NCI-H446 treated with DMSO at 0.1 percent for 48 hours (cell line): ENCODE measurements around the gene NIN.

ENCODE experiments used
- DNase-seq: peaks from one replicate; lab custom pipeline; 2025; lab: John Stamatoyannopoulos, UW

The NIN gene

DNA sequence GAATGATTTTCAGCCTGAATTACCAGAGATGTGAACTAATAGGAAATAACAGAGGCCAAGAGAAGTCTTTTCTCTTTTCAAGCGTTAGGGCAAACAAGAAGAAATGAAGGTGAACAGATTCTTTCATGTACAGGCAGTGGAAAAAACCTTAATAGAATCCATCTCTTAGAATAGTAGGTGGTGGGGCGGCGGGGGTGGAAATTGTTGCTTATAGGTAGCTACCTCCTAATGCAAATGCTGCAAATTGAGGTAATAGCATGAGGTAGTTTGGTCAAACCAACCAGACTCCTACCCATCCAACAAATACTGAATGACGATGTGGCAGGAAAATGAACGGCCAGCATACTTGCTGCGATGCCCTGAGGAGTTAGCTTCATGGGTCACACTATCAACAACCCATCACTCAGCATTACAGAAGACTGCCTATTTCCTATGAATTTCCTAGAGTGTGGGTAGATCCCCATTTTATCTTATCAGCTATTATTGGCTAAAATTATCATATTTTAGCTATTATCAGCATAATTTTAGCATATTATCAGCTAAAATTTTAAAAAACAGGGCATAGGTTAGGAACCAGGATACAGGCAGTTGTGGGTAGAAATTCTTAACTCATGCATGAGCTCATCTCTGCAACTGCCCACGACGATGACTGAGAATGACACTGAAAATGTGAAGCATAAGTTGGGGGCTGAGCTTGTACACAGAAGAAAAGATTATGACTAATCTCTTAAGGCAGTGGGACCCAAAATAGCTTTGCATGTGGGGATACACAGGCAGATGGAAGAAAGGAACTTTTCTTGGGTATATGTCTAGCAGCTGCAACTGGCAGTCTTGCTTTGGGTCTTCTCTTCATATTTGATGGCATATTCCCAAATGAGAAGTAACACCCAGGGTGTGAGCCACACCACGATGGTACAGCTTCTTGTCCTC is 68.7 kb downstream of the NIN start:
- no peak for DNase-seq

GRCh38 chr14:50759800-50760543 is 71.0 kb downstream of the NIN start:
- no peak for DNase-seq

DNA sequence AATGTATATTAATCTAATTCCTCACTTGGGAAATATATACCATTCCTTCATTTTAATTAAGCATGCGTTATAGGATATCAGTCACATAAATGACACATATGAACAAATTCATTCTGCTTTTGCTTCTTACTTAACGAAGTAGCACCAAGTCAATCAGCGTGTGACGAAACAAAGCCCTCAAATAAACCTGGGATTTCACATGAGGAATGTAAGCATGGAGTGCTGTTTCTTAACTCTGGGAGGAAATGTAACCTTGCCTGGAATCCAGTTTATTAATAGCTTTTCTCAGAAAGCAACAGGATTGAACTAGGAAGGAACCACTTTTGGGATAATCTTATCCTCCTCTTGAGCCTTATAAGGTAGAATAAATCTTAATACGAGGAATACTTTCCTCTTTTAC is 72.0 kb downstream of the NIN start:
- no peak for DNase-seq

DNA sequence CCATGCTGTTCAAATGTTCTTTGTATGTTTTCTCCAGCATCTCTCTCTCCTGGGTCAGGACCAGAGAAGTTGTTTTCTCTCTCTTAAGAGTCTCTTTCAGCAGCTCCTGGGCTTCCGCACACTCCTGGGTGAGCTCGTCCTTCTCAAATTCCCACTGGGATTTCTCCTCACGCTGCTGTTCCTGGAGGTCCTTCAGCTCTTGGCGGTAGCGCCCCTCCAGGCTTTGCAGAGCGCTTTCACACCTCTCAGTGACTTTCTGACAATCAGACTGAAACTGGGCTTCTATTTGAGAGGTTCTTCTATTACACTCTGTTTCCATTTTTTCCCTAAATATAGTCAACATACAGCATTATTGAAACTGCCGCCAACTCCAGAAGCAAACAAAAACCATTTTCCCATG is 72.7 kb downstream of the NIN start:
- DNase-seq, result no peak

GRCh38 chr14:50757702-50758101 is 73.3 kb downstream of the NIN start:
- no peak for DNase-seq

DNA sequence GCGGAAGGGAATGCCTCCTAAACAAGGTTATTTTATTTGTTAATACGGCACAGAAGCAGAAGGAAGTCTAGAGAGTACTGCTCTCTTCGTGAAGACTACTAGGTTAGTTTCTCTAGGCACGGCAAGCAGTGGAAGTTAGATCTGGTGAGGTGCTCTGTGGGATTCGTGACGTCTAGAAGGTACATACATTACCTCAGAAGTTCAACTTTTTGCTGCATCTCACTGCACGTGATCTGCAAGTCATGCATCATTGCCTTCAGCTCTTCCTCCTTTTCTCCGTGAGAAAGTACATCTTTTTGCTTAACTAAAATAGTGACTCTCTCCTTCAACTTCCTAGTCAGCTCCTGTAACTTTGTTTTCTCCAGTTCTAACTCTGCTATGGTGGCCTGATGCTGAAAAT is 74.7 kb downstream of the NIN start:
- DNase-seq, result no peak

DNA sequence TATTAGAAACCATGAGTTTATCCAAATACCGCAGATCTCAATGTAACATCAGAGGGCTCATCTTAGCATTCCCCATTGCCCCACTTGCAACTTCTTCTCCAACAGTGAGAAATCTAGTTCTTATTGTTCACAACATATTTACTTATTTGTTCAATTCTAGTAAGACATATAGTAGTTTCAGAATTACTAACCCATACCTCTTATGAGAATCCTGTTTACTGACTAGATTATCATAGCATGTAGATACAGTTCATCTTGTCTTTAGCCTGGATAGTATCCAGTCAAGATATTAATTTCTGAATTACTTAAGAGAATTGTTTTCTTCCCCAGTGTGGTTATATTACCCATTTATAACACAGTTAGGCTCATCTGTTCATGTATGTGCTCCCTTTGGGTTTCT is 80.6 kb downstream of the NIN start:
- no peak for DNase-seq

DNA sequence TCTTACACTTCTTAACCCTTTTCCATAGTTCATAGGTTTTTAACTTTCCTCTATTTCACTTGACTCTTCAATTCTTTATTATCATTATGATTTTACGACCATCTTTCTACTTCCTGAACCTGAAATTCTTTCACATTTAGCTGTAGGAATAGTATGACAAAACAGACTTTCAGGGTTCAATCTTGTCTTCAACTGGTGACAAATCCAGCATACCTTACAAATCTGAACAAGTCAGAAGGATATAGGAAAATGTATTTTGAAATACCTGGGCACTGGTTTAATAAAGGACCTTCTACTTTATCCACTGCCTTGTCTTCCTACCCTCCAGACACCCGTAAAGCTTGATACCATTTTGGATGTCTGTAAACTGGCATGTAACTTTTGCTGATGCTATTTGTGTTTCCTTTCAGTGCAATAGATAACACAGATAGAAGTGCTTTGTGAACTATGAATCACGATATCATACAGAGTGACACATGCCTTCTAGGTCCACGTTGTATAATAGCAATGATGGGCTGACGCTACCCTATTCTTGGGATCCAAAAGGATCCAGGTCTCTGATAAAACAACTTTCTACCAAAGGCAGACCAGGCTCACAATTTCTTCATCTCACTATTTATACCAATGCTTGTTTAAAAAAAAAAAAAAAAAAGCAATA is 85.4 kb downstream of the NIN start:
- DNase-seq, result no peak

GRCh38 chr14:50744231-50744630 is 86.7 kb downstream of the NIN start:
- DNase-seq, result no peak

- DNase-seq, result no peak
These were observed 89.4 kb downstream of the NIN start for GRCh38 chr14:50741567-50741966.

DNA sequence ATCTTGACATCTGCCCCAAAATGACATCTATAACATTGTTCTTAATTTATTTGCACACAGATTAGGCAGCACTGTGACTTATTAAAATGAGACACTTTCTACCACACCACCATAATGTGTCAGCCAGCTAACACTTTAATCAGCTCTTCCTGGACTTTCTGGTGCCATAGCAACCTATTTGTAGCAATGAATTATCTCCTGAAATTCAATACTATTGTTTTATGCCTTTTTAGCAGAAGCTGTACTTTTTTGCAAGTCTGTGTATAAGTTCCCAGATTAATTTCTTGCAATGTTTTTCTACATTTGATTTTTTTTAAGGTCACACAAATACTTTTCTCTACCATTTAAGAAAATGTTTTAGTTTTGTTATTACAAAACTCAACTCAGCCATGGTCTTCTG is 90.1 kb downstream of the NIN start:
- DNase-seq, result no peak

DNA sequence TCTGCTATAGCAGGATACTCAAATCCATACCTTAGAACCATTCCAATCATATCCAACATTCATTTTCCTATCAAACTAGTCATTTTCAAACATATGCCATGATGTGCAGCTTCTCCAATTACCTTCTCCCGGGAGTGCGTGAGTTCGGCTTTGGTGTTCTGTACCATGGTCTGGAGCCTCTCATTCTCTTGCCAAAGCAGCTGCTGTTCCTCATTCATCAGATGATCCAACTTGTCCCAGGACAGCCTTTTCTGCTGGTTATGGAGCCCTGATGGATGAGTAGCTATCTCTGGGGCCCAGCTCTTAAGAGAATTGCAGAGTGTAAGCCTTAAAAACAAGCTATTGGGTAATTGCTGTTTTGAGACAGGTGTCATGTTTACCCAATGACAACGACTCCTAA is 91.8 kb downstream of the NIN start:
- no peak for DNase-seq

- DNase-seq, result no peak
These were observed 94.0 kb downstream of the NIN start for GRCh38 chr14:50736932-50737419.

DNA sequence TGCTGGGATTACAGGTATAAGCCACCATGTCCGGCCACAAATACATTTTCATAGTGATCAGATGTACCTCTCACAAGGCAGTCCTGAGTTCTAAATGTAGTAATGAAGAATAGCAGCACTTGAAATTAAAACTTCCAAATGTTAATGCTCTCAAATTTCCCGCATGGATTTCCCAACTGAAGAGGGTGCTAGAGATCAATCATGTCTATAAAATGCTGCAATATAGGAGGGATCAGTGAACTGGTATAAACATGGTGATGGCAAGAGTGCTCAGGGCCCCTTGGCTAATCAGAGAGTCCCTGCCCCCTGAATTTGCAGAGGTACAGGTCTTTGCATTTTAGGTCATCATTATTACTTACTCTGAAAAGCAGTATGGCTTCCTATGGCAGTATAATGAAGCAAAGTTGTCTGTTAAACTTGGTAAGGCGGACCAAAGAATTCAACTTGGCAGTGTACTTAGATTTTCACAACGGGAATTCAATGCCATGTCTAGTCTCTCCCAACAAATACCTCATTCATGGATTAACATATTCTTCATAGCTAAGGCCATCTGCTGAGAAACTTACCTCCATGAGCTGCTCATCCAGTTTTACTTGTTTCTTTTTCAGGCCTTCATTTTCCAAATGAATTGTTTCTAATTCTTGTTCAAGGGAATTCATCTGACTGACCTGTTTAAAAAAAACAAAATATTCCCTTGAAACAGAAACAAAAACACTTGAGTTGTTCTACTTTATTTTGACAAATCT is 95.8 kb downstream of the NIN start:
- DNase-seq, result no peak

- no peak for DNase-seq
These were observed 97.5 kb downstream of the NIN start for GRCh38 chr14:50733494-50733893.

DNA sequence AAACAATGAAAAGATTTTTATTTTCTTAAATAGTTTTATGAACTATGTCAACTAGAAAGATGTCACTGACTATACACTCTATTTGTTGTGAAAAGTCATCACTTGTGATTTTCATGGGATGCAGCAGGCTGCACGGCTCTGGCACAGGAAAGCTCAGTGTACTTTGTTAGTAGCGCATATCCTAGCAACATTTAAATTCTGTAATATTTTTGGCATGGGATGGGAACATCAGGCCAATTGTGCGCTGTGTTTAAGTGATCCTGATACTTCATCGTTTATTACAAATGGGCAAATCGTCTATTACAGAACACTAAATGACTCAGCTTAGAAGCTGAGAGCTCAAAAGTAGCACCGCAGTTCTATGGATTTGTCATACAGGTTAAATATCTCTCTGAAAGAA is 102.1 kb downstream of the NIN start:
- no peak for DNase-seq

DNA sequence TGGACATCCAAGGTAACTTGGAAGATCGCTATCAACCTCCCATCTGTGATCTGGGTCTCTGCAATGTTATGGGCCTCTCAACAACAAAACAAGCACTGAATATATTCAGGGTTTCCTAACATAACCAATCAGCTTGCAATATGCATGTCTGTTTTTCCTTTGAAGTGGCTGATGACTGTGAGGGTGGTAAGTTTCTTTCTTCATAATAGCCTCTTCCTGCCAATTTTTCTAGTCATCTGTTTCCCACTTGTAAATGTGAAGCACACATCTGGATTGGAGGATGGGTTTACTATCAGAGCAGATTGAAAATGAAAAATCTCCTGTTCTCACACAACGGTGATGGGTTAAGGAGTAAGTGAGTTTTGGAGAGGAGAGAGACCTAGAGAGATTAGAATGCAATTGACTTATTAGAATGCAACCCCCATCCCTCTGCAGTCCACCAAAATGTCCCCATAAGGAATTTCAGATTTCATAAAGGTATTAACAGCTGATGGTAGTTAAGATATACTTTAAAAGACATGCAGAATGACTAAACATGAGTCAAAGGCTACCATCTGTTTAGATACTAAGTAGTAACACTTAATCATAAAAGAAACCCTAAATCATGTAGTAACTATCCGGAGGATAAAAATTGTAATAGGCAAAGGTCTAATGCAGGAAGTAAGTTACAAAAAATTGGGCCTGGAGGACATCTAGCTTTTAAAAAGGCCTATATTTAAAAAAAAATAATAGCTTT is 104.4 kb downstream of the NIN start:
- DNase-seq, result no peak

DNA sequence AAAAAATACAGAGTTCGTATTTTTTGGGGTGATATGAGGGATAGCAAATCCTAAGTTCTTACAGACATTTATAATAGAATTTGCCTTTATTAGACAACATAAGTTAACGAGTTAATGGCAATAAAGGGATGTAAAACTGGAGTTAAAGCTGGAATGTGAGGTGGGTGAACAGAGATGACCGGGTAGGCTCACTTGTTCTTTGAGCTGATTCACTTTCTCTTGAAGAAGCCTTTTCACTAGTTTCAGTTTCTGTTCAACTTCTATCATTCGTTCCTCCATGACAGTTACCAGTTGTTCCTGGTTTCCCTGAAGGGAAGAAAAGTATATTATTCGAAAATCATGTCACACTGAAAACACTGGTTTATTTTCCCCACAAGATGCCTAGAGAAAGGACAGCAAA is 105.2 kb downstream of the NIN start:
- DNase-seq, result no peak

- no peak for DNase-seq
These were observed 110.8 kb downstream of the NIN start for GRCh38 chr14:50719911-50720759.

DNA sequence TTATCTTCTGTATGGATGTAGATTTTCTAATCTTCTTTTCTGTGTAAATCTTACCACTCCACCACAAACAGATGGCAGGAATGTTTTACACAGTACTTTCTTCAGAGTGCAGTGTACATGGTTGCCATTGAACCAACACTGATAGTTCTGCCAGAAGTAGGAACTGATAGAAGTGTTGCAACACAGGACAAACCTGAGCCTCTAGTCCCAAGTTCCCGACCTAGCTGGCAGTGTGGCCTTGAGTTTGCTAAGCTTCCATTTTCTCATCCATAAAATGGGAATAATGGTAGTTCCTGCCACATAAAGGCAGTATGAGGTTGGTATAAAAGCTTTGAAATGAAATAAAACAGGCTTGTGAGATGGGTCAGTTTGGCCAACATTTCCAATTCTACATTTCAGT is 112.0 kb downstream of the NIN start:
- DNase-seq, result no peak
